GM19467 (cell line): ENCODE measurements around the gene CACNA1S.

ENCODE experiments used
- ATAC-seq: cut with Tn5 transposase; IDR thresholded peaks from one replicate; pipeline ENCODE4 v1.9.1; 2021; ENCODE audit warnings: mild to moderate bottlenecking, moderate library complexity; ENCODE audit not compliant: unreplicated experiment

Gene CACNA1S

GRCh38 chr1:201016943-201017827, 95.0 kb downstream of the CACNA1S start:
- no peak for ATAC-seq

- no peak for ATAC-seq
Measured at GRCh38 chr1:201016211-201016651, 96.0 kb downstream of the CACNA1S start.

GRCh38 chr1:201015551-201016091, 96.6 kb downstream of the CACNA1S start:
- no peak for ATAC-seq

GRCh38 chr1:201014816-201015200, 97.4 kb downstream of the CACNA1S start:
- no peak for ATAC-seq

GRCh38 chr1:201013991-201014815, 98.0 kb downstream of the CACNA1S start:
- no peak for ATAC-seq

GRCh38 chr1:201013031-201013485, 99.2 kb downstream of the CACNA1S start:
- ATAC-seq = no peak

- ATAC-seq = no peak
Measured at GRCh38 chr1:201011616-201012015, 100.6 kb downstream of the CACNA1S start.

GRCh38 chr1:201009962-201010645, 102.1 kb downstream of the CACNA1S start:
- no peak for ATAC-seq

GRCh38 chr1:201008666-201009360, 103.4 kb downstream of the CACNA1S start:
- ATAC-seq = no peak

- ATAC-seq = no peak
Measured at GRCh38 chr1:201007481-201007880, 104.7 kb downstream of the CACNA1S start.

GRCh38 chr1:201006450-201006849, 105.8 kb downstream of the CACNA1S start:
- no peak for ATAC-seq

- ATAC-seq = no peak
Measured at GRCh38 chr1:201004732-201005131, 107.5 kb downstream of the CACNA1S start.

- ATAC-seq = no peak
Measured at GRCh38 chr1:201004154-201004553, 108.1 kb downstream of the CACNA1S start.

GRCh38 chr1:201002510-201002909, 109.7 kb downstream of the CACNA1S start:
- ATAC-seq = no peak

GRCh38 chr1:201001962-201002361, 110.3 kb downstream of the CACNA1S start:
- ATAC-seq = no peak

GRCh38 chr1:201000391-201000790, 111.8 kb downstream of the CACNA1S start:
- ATAC-seq = no peak

- ATAC-seq = no peak
Measured at GRCh38 chr1:200999667-201000066, 112.6 kb downstream of the CACNA1S start.

- ATAC-seq = no peak
Measured at GRCh38 chr1:200998323-200998722, 113.9 kb downstream of the CACNA1S start.

GRCh38 chr1:200992382-200993048, 119.7 kb downstream of the CACNA1S start:
- no peak for ATAC-seq
